SJCRH30 (cell line): ENCODE measurements around the gene RAPH1. TPM values are rescaled to one million over a fixed set of nuclear protein-coding genes. Genes with fewer than 3 reads are reported as not detected.
A peak's percentile ranks its signal among the peaks of the same experiment; 100 is the strongest.
"Not testable (repeated sequence)": the region's sequence is repeated elsewhere in the genome, so short reads cannot be mapped to it uniquely, and the experiment has no call there.

Experiments used
- DNase-seq, 2 experiments: peaks; one replicate each; pipeline ENCODE4 v3.0.0-alpha.2; 2015 to 2020
- H3K27ac ChIP-seq: fragments of 250-450 bp; sonication (Bioruptor Pico); 2 replicates; pipeline ENCODE4 v1.5.1; 2020; ENCODE audit warnings: mild to moderate bottlenecking, moderate library complexity
- H3K27me3 ChIP-seq: fragments of 250-450 bp; sonication (Bioruptor Pico); 2 replicates; pipeline ENCODE4 v1.5.1; 2020; ENCODE audit warnings: mild to moderate bottlenecking, moderate library complexity
- H3K36me3 ChIP-seq: fragments of 250-450 bp; sonication (Bioruptor Pico); 2 replicates; pipeline ENCODE4 v1.5.1; 2020; ENCODE audit warnings: mild to moderate bottlenecking, moderate library complexity
- H3K4me1 ChIP-seq: fragments of 250-450 bp; sonication (Bioruptor Pico); 2 replicates; pipeline ENCODE4 v1.5.1; 2020; ENCODE audit warnings: mild to moderate bottlenecking, moderate library complexity
- H3K4me3 ChIP-seq: fragments of 250-450 bp; sonication (Bioruptor Pico); 2 replicates; pipeline ENCODE4 v1.5.1; 2020; ENCODE audit warnings: mild to moderate bottlenecking, moderate library complexity
- H3K9me3 ChIP-seq: fragments of 250-450 bp; sonication (Bioruptor Pico); replicated peaks from 2 replicates; pipeline ENCODE4 v1.5.1; 2020; ENCODE audit warnings: mild to moderate bottlenecking, moderate library complexity
- total RNA-seq: library from RNA; depleted of rRNA; stranded (reverse); fragments of >200 nt; shearing (Covaris generic); gene quantifications from 2 replicates; pipeline ENCODE4 v1.2.3, GENCODE V29; 2014

RAPH1 gene
- total RNA-seq, 1 experiment from 2014 or later, result 25.7 TPM

GRCh38 chr2:203533676-203534591 is 1.2 kb downstream of the RAPH1 start:
- peaks cover 10% of the 10 kb centered on the region; the same call in 1 of the 2 replicates for H3K4me1 ChIP-seq
- H3K36me3 ChIP-seq, result no peaks in the 10 kb centered on the region
- peak; percentile 7 to 48 for DNase-seq
- H3K27me3 ChIP-seq, result no peaks in the 10 kb centered on the region
- no peaks in the 10 kb centered on the region for H3K9me3 ChIP-seq
- H3K27ac ChIP-seq, result peak overlapping the region; percentile 95
- H3K4me3 ChIP-seq, result peak overlapping the region; percentile 98

- peaks cover 10% of the 10 kb centered on the region; the same call in 1 of the 2 replicates for H3K4me1 ChIP-seq
- H3K27me3 ChIP-seq, result no peaks in the 10 kb centered on the region
- H3K4me3 ChIP-seq, result peak overlapping the region; percentile 98
- H3K27ac ChIP-seq, result peak overlapping the region; percentile 95
- H3K9me3 ChIP-seq, result no peaks in the 10 kb centered on the region
- DNase-seq, result peak; percentile 57 to 79
- no peaks in the 10 kb centered on the region for H3K36me3 ChIP-seq
These were observed 2.0 kb downstream of the RAPH1 start for GRCh38 chr2:203532957-203533658.

GRCh38 chr2:203527719-203528118 is 7.4 kb downstream of the RAPH1 start:
- no peak for DNase-seq
- H3K27ac ChIP-seq, result no peak overlapping the region
- H3K36me3 ChIP-seq, result peaks cover 3% of the 10 kb centered on the region; the same call in 1 of the 2 replicates
- peaks cover 10% of the 10 kb centered on the region for H3K4me1 ChIP-seq
- no peaks in the 10 kb centered on the region for H3K27me3 ChIP-seq
- H3K4me3 ChIP-seq, result no peak overlapping the region
- H3K9me3 ChIP-seq, result no peaks in the 10 kb centered on the region

- H3K4me3 ChIP-seq, H3K36me3 ChIP-seq, H3K27ac ChIP-seq, H3K27me3 ChIP-seq, H3K9me3 ChIP-seq, DNase-seq, H3K4me1 ChIP-seq: not testable (repeated sequence)
These were observed 21.8 kb downstream of the RAPH1 start for GRCh38 chr2:203513268-203513667.

- Histone ChIP-seq H3K4me3 (no peak overlapping the region), H3K27me3 (no peaks in the 10 kb centered on the region), H3K36me3 (peaks cover 8% of the 10 kb centered on the region), H3K9me3 (no peaks in the 10 kb centered on the region; the same call in 1 of the 2 replicates), H3K27ac (no peak overlapping the region), H3K4me1 (no peaks in the 10 kb centered on the region)
- no peak for DNase-seq
These were observed 24.2 kb downstream of the RAPH1 start for GRCh38 chr2:203510941-203511305.

- peaks cover 8% of the 10 kb centered on the region for H3K36me3 ChIP-seq
- no peaks in the 10 kb centered on the region for H3K27me3 ChIP-seq
- no peak for DNase-seq
- H3K27ac ChIP-seq, result no peak overlapping the region
- H3K4me3 ChIP-seq, result no peak overlapping the region
- no peaks in the 10 kb centered on the region; the same call in 1 of the 2 replicates for H3K9me3 ChIP-seq
- H3K4me1 ChIP-seq, result no peaks in the 10 kb centered on the region
These were observed 24.7 kb downstream of the RAPH1 start for GRCh38 chr2:203510256-203510940.

GRCh38 chr2:203503460-203503859 is 31.6 kb downstream of the RAPH1 start:
- H3K27ac ChIP-seq, DNase-seq, H3K27me3 ChIP-seq, H3K4me3 ChIP-seq, H3K9me3 ChIP-seq, H3K4me1 ChIP-seq: not testable (repeated sequence)
- peaks cover 22% of the 10 kb centered on the region for H3K36me3 ChIP-seq

- no peak overlapping the region for H3K27ac ChIP-seq
- H3K4me3 ChIP-seq, result no peak overlapping the region
- 0 out of 2 replicates have a peak, but pooled peaks cover 3% of the 10 kb centered on the region for H3K9me3 ChIP-seq
- no peaks in the 10 kb centered on the region for H3K4me1 ChIP-seq
- no peaks in the 10 kb centered on the region for H3K27me3 ChIP-seq
- peaks cover 17% of the 10 kb centered on the region for H3K36me3 ChIP-seq
- DNase-seq, result no peak
These were observed 33.2 kb downstream of the RAPH1 start for GRCh38 chr2:203501873-203502272.

GRCh38 chr2:203500951-203501350 is 34.1 kb downstream of the RAPH1 start:
- no peaks in the 10 kb centered on the region for H3K27me3 ChIP-seq
- H3K4me3 ChIP-seq, result no peak overlapping the region
- no peaks in the 10 kb centered on the region for H3K4me1 ChIP-seq
- 0 out of 2 replicates have a peak, but pooled peaks cover 3% of the 10 kb centered on the region for H3K9me3 ChIP-seq
- no peak overlapping the region for H3K27ac ChIP-seq
- no peak for DNase-seq
- H3K36me3 ChIP-seq, result peaks cover 17% of the 10 kb centered on the region

- Histone ChIP-seq H3K4me1 (no peaks in the 10 kb centered on the region), H3K9me3 (0 out of 2 replicates have a peak, but pooled peaks cover 3% of the 10 kb centered on the region), H3K27ac (no peak overlapping the region), H3K27me3 (no peaks in the 10 kb centered on the region), H3K4me3 (no peak overlapping the region), H3K36me3 (peaks cover 17% of the 10 kb centered on the region)
- no peak for DNase-seq
These were observed 34.8 kb downstream of the RAPH1 start for GRCh38 chr2:203500297-203500696.

GRCh38 chr2:203498161-203498560 is 36.9 kb downstream of the RAPH1 start:
- Histone ChIP-seq H3K27ac (no peak overlapping the region), H3K4me3 (no peak overlapping the region), H3K36me3 (peaks cover 20% of the 10 kb centered on the region), H3K27me3 (no peaks in the 10 kb centered on the region), H3K9me3 (no peaks in the 10 kb centered on the region), H3K4me1 (no peaks in the 10 kb centered on the region)
- no peak for DNase-seq

- Histone ChIP-seq H3K4me1 (no peaks in the 10 kb centered on the region), H3K4me3 (no peak overlapping the region), H3K9me3 (no peaks in the 10 kb centered on the region), H3K36me3 (peaks cover 48% of the 10 kb centered on the region), H3K27ac (no peak overlapping the region), H3K27me3 (no peaks in the 10 kb centered on the region)
- DNase-seq, result no peak
These were observed 42.1 kb downstream of the RAPH1 start for GRCh38 chr2:203492965-203493364.

GRCh38 chr2:203490391-203490790 is 44.7 kb downstream of the RAPH1 start:
- peaks cover 60% of the 10 kb centered on the region for H3K36me3 ChIP-seq
- H3K9me3 ChIP-seq, result no peaks in the 10 kb centered on the region
- no peak for DNase-seq
- H3K27ac ChIP-seq, result no peak overlapping the region
- no peaks in the 10 kb centered on the region for H3K4me1 ChIP-seq
- no peak overlapping the region for H3K4me3 ChIP-seq
- no peaks in the 10 kb centered on the region for H3K27me3 ChIP-seq

- Histone ChIP-seq H3K4me1 (peaks cover 2% of the 10 kb centered on the region; the same call in 1 of the 2 replicates), H3K27me3 (no peaks in the 10 kb centered on the region), H3K4me3 (no peak overlapping the region), H3K9me3 (no peaks in the 10 kb centered on the region), H3K27ac (no peak overlapping the region), H3K36me3 (peaks cover 55% of the 10 kb centered on the region)
- DNase-seq, result no peak
These were observed 45.6 kb downstream of the RAPH1 start for GRCh38 chr2:203489531-203489930.
